GM21360 (cell line): Measurements from ENCODE around the gene FDPS.
"Not testable (repeated sequence)": the region's sequence is repeated elsewhere in the genome, so short reads cannot be mapped to it uniquely, and the experiment has no call there.

ENCODE experiments used
- ATAC-seq: cut with Tn5 transposase; IDR thresholded peaks from one replicate; pipeline ENCODE4 v1.9.1; 2021; ENCODE audit warnings: mild to moderate bottlenecking, moderate library complexity; ENCODE audit not compliant: unreplicated experiment

Gene FDPS

DNA sequence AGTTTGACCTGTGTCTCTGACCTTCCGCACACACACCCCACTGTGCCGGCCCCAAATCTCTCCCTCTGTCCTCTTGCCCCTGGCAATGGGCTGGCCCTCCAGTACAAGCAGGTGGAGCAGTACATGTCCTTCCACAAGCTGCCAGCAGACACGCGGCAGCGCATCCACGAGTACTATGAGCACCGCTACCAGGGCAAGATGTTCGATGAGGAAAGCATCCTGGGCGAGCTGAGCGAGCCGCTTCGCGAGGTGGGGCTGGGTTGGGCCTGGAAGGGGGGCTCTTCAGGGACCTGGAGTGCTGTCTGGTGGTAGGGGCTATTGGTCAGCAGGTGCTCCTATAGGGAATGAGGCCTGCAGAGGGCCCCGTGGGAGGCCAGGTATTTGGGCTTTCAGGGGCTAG is 23.6 kb upstream of the FDPS start:
- ATAC-seq, result no peak

GRCh38 chr1:155285631-155286044 is 23.0 kb upstream of the FDPS start:
- ATAC-seq, result no peak

DNA sequence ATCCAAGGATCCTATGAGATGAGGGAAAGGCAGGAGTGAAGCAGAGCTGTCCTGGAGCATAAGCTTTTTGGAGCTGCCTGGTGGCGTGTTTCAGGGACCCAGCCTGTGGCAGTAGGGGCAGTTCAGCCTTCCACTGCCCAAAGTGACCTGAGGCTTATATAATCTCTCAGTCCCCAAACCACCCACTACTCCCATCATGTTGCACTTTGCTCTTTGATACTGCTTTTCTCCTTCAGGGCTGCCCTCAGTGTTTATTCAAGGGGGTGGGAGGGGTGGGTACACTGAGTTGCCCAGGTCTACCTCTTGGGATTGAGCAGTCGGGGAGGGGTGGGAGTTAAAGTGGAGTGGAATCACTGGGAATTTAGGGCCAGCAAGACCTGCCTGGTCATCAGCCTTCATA is 22.1 kb upstream of the FDPS start:
- ATAC-seq, result no peak

- ATAC-seq, result no peak
Measured at GRCh38 chr1:155287987-155288543, 20.6 kb upstream of the FDPS start.

DNA sequence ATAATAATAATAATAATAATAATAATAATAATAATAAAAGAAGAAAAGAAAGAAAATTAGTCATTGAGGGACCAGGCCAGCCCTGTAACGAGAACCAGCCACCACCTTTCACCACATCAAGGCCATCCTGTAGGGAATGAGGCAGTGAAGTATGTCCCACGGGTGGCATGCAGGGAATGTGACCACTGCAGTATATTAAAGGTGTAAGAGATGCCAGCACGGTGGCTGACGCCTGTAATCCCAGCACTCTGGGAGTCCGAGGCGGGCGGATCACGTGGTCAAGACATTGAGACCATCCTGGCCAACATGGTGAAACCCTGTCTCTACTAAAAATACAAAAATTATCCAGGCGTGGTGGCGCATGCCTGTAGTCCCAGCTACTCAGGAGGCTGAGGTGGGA is 17.7 kb upstream of the FDPS start:
- not testable (repeated sequence) for ATAC-seq

DNA sequence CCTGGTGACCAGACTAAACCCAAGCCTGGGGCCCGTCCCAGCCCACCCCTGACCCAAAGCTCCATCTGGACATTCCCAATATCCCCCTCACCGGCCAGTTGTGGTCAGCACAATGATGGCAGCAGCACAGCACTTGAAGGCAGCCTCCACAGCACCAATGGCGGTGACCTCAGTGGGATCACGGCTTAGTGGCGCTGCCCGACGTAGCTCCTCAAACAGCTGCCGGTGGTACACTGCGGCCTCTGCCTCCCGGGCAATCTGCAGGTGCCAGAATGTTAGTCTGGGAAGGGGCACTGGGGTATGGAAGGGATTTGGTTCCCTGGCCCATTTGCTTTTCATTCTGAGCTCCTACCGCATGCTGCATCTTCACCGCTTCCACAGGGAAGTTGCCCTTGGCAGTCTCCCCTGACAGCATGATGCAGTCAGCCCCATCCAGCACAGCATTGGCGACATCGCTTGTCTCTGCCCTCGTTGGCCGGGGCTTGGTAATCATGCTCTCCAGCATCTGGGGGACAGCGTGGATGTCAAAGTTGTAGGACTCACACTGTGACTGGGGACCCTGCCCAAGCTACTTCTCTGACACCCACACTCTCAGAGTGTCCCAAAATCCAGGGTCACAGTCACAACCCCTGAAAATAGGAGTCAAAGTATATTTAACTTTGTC is 15.4 kb upstream of the FDPS start:
- no peak for ATAC-seq

DNA sequence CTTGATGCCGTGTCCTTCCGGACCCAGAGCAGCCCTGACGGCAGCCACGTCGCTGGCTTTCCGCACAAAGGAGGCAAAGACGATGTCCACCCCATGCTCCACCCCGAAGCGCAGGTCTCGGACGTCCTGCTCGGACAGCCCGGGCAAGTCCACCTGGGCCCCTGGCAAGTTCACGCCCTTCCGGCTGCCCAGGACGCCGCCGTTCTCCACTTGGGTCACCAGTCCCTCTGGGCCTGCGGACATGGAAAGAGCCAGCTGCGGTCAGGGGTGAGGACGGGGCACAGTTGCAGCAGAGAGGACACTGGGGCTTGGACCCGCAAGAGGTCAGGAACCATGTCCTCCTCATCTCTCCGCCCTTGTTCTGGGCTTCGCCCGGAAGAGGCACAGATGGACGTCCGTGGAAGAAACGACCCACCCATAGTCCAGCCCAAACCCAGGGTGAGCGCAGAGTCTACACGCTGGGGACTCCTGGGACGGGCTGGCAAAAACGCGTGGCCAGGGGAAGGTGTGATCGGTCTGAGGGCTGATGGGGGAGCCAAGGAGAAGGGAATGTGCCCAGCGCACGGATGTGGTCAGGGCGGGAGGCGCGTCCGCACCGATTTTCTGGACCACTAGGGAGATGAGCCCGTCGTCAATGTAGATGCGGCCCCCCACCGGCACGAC is 14.0 kb upstream of the FDPS start:
- ATAC-seq, result no peak

DNA sequence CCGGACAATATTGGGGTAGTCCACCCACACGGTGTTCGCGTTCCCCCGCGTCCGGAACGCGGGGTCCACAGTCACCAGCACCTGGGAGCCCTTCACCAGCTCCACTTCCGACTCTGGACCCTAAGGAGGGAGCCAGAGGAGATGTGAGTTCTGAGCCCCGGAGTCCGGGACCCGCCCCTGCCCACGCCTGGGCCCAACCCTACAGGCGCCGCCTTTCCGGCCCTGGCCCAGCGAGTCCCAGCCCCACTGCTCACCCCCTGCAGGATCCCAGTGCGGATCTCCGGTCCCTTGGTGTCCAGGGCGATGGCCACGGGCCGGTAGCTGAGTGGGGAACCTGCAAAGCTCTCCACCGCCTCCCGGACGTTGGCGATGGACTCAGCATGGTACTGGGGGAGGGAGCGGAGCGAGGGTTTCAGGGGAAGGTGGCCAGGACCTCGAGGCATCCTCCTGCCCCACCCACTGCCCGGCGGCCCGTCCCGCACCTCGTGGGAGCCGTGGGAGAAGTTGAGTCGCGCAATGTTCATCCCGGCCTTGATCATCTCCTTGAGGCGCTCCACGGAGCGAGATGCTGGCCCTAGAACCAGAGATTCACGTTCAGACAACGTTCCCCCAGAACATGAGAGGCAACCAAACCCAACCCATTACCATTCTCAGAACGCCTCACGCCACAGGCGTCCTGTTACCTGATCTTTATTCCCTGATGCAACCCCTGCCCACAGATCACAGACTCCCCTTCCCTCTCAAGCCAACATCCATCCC is 13.3 kb upstream of the FDPS start:
- ATAC-seq, result no peak

- no peak for ATAC-seq
Measured at GRCh38 chr1:155295942-155296267, 12.8 kb upstream of the FDPS start.

- no peak for ATAC-seq
Measured at GRCh38 chr1:155296661-155297060, 12.0 kb upstream of the FDPS start.

- no peak for ATAC-seq
Measured at GRCh38 chr1:155297384-155297783, 11.3 kb upstream of the FDPS start.

DNA sequence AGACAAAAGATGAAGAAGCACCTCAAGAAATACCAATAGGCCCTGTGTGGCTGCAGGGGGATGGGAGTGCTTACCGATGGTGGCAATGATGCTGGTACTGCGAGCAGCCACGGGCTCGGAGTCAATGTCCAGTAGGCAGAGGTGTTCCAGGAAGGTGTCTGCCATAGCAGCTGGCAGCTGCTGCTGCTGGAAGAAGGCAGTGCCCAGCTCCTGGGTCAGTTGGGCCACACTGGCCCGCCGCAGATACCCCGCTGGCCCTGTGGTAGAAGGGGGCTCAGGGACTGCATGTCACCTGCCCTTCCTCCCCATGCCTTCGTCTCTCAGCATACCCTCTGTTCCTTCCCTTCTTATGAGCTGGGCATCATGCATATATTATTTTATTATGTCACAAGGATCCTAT is 8.6 kb upstream of the FDPS start:
- ATAC-seq, result no peak

- no peak for ATAC-seq
Measured at GRCh38 chr1:155300553-155301329, 7.9 kb upstream of the FDPS start.

GRCh38 chr1:155301342-155301841 is 7.3 kb upstream of the FDPS start, which contains the start of gene PKLR:
TSS of gene PKLR (minus strand) at chr1:155301438. CDS start at chr1:155301395, 43 bp downstream.
- no peak for ATAC-seq

GRCh38 chr1:155304558-155305063 is 4.1 kb upstream of the FDPS start:
- ATAC-seq, result no peak

DNA sequence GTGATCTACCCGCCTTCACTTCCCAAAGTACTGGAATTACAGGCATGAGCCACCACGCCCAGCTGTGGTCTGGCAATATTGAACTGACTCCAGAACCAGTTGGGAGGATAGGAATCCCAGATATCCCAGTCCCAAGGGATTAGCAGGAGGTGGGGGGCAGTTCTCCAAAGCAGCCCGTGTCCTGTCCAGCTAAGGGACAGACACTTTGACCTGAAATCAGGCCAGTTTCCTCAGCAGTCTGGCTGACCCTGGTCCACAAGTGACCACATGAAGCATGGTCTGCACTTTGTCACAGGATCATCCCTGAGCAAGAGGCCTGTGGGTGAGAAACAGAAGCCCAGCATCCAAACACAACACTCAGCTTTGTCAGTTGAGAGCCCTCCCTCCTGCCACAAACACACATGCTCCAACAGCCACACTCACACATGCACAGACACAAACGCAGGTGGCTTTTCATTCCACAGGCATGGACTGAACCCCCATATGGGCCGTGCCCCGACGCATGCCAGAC is 2.7 kb upstream of the FDPS start:
- no peak for ATAC-seq

GRCh38 chr1:155307247-155307740 is 1.4 kb upstream of the FDPS start:
- ATAC-seq, result no peak

- no peak for ATAC-seq
Measured at GRCh38 chr1:155309423-155310021, 856 bp downstream of the FDPS start.

DNA sequence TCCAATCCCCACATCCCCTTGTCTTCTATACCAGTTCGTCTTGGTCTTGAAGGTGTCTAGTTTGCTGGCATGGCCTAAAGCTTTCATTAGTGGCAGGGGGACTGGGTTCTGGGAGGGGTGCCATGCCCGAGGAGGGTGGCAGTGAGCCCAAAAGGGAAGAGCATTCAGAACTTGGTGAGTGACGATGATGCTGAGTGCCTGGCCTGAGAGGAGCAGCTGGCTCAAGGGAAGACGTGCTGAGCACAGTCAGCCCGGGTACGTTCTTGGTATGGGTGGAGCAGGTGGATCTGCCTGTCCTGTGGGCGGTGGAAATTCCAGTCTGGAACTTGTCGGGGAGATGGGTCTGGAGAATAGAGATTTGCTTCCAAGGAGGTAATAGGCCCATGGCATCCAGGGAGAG is 4.6 kb downstream of the FDPS start:
- no peak for ATAC-seq

DNA sequence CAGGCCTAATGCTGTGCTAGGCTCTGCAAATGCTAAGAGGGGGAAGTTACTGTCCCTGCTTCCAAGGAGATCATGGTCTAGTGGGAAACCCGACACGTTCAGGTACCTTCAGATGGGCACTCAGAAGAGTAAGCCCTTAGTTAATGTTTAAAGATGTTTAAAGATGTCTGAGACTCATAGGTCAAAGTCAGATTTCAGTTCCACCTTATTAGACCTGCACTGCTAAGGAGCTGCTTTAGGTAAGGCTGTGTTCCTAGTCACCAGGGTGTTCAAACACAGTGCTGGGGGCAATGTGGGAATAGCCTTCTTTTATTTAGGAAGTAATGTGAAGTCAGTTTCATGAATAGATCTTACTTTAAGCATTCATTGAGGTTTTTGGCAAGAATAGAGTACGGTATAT is 8.3 kb downstream of the FDPS start:
- ATAC-seq, result no peak
